ENCODE results near the gene MACROH2A1.
"Not testable (repeated sequence)": the region's sequence is repeated elsewhere in the genome, so short reads cannot be mapped to it uniquely, and the experiment has no call there.

The MACROH2A1 gene

DNA sequence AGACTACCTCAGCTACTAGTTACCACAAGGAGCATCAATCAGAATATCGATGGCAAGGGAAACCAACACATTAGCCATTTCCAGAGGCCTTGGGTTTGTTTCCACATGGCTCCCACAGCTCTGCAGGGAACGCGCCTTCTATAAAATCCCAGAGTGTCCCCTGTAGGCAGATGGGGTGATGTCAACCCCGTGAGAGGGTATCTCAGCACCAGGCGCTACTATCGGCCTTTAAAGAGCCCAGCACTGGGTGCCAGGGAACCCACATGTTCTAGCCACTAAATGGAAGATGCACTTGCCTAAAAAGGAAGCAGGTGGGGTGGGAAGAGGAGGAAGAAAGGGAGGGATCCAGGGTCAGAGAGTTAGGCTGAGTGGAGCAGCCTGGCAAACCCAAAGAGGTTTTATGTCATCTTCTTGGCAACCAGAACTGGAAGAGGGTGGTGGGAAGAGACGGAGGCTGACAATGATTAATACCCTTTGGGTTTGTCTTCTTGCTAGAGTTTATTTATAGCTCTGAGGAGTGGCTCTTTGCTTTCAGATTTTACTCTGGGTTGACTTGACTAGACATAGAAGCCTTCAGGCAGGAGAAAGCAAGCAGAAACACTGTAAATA, 19.9 kb downstream of the MACROH2A1 start:
- DNase-seq (ENCODE audit: low read depth, low spot score) = no peak

DNA sequence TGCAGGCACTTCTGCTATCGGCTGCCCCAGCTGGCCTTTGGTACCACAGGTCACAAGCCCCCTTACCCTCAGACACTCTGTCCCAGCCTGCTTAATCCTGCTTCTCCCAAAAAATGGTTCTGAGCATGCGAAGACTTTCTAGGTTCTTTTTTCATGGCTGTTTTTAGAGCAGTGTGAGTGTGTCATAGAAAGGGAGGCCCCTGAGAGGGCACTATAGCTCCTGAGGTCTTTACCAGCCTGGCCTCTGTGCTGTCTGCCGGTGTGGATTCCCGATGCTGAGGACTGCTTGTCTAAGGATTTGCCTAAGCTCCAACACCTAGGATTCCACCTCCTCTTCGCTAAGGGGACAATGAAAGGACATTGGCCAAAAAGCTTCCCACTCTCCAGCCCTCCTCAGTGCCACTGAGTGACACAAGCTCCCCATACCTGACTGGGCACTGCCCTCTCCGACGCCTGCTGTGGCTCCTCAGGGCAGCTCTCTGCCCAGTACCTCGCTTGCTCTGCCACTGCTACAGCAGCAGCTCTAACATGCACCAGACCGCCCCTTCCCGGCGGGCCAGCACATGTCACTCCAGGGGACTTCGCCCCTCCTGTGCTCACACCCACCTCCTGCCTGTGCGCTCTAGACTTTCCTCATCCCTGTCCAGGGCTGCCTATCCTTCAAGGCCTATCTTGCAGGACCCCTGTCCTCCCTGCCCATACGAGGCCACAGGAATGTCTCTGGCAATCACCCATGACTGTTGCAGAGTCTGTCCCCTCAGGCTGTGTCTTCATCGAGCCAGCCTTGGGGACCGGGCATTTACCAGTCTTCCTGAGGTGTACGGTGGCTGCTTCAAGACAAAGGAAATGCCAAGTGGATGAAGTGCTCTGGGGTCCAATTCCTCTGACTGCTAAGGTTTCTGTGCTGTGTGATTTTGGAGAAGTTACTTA, 21.0 kb downstream of the MACROH2A1 start:
- DNase-seq (ENCODE audit: low read depth, low spot score) = no peak

DNA sequence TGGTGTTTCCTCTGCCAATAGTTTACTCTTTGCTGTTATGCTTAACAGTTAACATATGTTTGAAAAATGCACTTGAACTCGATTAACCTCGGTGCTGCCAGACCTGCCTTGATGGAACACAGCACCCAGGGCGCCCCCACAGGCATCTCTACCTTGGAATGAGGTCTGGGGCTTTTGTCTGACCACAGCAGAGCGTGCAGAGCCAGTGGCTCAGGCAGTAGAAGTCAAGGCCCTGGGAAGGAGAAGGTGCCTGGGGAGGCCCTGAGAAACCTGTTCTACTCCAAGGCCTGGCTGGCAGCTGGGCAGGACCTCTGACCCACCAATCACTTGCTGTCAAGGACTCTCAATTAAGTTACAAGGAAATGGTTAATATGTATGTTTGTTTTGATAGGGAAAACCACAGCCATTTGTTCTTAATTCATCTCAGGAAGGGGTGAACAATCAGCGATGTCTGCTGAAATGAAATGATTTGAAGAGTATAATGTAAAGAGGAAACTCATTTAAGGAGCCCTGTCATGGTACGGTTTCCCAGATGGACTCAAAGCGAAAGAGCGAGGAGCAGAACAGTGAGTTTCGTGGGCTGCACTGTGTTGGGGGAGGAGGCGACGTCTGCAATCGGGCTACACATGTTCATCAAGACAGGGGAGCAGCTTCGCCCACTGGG, 21.9 kb downstream of the MACROH2A1 start:
- DNase-seq (ENCODE audit: low read depth, low spot score) = no peak

DNA sequence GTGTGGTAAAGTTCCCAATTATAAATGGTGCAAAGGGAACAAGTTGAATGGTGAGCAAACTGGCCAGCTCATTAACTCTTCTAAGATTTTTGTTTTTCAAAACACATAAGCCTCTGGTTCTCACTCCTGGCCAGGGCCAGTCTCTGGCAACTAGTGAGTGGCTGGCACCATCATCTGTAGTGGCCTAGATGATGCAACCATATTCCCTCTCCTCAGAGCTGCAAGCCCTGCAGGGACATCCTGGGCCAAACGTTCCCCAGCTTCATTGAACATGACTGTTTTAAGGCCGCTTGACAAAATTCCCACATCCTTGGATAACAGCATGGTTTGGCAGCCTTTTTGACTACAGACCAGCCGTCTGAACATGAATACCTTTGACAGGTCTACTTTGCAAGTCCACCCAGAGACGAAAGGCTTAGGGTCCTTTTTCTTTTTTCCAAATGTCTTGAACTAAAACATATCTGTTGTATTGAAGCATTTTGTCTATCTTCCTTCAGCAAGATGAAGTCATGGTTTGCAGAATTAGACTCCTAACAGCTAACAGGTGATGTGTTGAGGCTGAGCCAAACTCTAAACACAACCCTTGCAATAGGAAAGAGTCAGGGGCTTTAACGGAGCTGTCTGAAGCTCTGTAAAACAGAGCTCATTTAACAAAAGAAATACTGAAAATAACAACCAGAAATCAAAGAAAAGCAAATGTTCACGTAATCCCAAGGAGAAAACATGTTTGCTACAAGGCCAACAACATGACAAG, 23.8 kb downstream of the MACROH2A1 start:
- DNase-seq (ENCODE audit: low read depth, low spot score) = no peak

DNA sequence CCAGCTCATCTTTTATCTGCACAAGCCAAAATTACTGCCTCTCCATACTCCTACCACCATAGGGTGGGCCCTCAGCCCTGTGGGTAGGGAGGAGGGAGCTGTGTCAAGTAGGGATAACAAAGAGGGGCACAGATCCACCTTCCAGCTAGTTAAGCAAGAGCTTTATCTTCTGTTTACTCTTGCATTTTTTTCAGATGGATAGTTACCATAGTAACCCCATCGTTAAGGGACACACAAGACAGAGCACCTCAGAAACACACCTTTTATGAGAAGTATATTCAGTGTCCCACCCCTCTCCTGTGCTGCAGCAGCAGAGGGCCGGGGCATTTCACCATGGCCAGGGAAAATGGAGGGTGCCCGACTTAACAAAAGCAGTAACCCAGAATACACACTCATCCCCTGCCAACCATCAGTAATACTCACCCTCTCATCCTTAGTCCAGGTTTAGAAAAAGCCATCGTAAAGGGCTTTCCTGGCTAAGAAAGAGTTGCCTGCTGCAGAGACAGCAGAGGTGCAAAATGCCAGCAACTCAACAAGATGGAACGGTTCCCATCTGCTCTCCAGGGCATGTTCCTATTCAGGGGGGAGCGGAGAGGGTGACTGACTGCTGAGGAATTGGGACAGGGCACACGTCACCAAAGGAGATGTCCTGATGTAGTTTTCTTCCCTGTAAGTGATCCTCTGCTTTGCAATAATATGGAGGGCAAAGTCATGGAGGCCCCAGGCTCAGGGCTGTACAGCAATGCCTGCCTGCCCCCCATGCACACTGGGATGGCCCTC, 25.1 kb downstream of the MACROH2A1 start:
- no peak for DNase-seq (ENCODE audit: low read depth, low spot score)

DNA sequence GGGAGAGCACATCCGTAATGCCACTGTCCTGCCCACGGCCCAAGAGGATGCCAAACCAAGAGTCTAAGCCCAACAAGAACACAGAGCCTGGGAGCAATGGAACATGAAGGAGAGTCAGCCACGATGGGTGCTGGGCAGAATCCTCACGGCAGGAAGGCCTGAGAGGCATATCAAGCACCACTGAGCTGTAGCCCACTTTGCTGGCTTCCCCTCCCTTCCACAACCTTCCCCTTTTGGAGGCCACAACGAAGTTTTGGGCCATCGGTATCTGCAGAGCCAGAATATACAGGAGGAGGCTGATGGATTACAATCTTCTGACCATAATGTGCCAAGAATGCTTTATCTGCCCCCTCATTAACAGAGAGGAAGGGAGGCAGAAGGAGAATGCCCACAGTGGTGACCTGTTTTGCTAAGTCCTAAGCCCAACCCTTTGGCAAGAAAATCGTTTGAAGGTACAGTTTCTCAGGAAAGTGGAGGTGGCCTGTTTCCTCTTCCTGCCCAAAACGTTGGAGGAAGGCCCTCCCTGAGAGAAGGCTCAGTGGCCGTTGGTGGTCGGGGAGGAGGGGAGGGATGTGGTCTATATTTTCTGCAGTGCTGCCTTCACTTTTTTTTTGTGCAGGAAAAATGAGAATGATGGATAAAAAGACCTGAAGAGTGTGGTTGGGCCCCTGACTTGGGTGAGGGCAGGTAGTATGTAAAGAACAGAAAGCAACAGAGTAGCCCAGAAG, 26.2 kb downstream of the MACROH2A1 start:
- DNase-seq (ENCODE audit: low read depth, low spot score) = no peak

DNA sequence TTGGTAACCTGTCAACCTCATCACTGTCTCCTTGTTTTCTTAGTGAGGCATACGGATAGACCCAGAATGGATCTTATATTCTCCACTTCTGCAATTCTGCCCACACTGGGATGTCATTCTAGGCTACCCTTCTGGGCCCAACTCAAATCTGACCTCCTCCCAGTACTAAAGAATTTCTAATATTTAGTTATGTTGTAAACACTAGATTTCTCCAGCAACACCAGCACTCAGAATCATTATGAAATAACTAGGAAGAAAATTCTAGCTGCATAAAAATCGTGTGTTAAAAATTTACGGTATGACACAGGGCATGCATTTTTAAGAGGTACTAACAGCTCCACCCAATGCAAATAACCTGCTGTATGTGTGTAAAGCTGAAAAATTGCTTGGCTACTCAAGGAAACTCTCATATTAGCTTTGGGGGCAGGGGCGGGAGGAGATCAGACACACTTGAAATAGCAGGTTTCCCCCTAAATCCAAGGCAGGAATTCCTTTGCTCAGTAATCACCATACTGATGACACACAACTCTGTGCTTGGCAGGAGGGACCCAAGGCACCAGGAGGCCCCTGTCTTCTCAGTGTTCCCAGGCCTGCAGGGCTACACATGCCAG, 27.3 kb downstream of the MACROH2A1 start:
- no peak for DNase-seq (ENCODE audit: low read depth, low spot score)

DNA sequence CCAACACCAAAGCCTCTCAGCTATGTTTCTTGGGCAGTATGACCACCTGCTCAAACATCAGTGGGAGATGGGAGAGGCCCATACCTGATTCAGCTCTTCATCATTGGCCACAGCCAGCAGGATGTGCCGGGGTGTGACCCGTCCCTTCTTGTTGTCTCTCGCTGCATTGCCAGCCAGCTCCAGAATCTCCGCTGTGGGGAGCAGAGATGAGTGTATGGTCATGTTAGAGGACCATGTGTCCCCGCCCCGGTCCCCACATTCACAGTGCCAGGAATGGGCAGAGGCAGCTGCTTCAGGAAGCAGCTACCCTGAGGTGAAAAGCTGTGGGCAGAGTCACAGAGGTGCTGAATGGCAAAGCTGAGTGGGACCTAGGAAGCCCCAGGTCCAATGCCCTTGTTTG, 29.1 kb downstream of the MACROH2A1 start:
- no peak for DNase-seq (ENCODE audit: low read depth, low spot score)

DNA sequence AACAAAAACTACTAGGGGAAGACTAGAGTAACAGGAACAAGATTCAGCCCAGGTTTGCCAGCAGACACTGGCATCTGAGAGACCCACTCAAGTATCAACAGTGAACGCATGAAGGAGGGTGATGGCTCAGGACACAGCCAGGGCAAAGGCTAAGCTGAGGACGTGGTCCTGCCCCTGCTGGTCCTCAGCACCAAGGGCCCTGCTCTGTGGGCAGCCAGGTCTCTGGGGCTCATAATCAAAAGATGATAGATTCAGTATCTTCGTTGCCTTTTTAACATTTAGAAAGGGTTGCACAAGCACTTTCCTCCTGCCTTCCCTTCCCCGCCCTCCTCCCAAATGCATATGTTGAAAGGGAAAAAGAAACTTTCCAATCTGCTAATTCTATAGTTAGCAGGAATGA, 31.5 kb downstream of the MACROH2A1 start:
- DNase-seq (ENCODE audit: low read depth, low spot score) = no peak

DNA sequence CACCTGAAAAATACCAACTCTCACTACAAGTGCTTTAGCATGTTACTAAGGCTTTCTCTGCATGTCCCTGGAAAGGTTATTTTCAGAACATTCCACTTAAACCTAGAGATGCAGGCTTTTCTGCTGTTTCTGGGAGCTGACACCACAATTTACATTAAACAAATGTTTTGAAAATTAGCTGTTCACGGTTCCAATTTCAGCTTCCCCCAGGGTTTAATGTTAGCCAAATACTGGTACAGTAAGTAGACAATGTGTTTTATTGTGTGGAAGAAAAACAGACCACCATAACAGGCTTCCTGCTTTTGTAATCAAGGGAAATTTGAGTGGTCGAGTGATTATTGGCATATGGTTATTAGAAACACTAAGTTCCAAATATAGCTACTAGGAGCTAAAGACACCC, 32.0 kb downstream of the MACROH2A1 start:
- DNase-seq (ENCODE audit: low read depth, low spot score) = no peak

DNA sequence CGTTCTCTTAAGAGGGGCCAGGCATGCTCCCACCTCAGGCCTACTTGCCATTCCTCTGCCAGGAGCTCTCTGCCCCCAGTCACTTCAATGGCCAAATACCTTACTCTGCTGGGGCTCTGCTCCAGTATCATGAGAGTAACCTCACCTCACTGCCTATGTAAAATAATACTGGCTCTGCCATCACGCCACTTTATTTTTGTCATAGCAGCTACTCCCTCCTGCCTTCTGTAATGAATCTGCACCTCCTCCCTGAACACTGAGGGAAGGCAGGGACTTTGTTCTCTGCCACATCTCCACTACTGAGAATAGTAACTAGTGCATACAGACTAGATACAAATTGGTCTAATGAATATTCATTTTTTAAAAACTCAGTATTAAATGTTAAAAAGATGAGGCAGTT, 33.8 kb downstream of the MACROH2A1 start:
- no peak for DNase-seq (ENCODE audit: low read depth, low spot score)

DNA sequence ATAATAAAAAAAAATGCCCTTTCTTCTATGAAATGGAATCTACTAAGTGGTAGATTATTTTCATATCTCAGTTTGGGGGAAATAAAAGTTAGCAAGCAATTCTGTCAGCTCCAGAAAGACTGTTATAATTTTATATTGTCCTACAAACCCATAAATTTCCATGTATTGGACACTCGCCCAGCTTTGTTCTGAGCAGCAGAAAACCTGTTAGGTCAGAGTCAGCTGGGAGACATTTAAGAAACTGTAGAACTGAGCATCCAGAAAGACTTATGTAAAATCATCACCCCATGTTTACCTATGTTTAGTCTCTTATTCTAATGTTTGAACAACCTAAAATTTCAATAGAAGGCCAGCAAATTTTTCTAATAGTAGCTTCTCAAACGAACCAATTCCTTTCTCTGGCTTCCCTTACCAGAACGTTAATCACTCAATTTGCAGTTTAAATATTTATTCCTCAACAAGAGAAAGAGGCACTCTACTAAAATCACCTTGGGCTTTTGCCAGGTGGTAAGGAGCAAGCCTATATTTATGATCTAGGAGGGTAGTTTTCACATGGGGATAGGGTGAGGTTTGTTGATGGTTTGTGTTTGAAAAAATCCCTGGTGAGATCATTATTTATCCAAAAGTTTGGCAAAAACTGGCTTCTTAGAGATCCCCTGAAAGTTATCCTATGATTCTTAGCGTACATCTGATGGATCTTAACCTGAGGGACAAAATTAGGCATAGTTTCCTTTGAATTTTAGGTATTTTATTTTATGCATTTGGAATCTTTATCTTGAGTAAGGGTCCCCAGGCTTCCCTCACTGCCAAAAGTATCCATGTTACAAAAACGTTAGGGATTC, 34.4 kb downstream of the MACROH2A1 start:
- DNase-seq (ENCODE audit: low read depth, low spot score) = no peak

DNA sequence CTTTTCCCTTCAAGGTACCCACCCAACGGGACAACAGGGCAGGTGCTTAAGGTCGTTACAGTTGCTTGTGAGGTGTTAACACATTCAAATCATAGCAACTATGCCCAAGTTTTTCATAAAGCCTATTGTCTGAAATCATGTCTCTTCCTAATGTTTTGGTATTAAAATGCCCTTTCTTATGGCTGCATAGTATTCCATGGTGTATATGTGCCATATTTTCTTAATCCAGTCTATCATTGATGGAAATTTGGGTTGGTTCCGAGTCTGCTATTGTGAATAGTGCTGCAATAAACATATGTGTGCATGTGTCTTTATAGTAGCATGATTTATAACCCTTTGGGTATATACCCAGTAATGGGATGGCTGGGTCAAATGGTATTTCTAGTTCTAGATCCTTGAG, 35.7 kb downstream of the MACROH2A1 start:
- not testable (repeated sequence) for DNase-seq (ENCODE audit: low read depth, low spot score)

DNA sequence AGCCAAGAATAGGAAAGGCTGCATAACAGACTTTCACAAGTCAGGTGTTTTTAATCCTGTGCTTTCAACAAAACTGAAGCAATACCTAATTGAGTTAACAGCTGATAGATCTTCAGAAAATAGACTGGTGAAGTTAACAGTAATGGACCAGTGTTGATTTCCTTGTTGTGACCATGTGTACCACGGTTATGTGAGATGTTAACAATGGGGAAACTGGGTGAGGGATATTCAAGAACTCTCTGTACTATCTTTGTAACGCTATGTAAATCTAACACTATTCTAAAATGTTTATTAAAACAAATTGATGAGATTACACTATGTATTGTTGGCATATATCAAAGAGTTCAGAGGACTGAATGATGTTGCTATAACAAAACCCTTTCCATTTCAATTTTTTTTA, 36.9 kb downstream of the MACROH2A1 start:
- no peak for DNase-seq (ENCODE audit: low read depth, low spot score)

DNA sequence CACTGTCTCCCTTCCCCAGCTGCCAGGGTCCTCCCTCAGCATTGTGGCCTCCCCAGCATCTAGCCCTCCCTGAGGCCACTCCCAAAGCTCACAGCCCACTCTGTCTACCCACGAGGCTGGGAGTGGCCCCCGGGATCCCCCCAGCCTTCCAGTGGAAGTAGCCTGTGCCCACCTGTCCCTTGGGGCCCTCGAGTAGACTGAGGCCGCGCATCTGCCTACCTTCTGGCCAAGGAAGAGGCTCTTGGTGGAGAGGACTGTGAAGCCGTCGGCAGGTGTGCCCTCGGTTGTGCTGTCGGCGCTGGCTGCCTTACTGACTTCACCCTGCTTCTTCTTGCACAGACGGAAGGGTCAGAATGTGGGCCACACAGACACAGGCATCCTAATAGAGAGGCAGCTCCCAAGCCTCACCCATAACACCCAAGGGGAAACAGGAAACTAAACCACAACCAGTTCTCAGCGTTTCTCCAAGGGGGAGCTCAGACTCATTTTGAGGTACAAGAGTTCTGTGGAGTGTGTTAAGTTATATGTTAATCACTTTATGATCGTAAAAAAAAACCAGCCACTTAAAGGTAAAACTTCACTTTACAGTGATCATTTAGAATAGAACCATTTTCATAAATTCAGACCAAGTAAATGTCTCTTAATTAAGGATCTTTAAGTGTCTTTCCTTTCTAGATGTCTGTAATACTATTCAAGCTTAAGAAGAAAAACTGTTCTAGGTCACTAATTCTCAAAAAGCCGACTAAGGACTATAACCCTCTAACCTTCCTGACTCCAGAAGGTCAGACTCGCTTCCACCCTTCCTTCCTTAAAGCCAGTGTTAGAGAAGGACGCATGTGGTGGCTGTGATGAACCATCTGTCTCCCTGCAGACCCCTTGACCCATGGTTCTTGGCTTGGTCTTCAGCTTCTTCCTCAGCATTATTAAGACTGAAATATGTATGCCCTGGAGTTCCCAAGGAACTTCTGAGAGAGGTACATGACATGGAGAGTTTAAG, 38.5 kb downstream of the MACROH2A1 start:
- DNase-seq (ENCODE audit: low read depth, low spot score) = no peak

DNA sequence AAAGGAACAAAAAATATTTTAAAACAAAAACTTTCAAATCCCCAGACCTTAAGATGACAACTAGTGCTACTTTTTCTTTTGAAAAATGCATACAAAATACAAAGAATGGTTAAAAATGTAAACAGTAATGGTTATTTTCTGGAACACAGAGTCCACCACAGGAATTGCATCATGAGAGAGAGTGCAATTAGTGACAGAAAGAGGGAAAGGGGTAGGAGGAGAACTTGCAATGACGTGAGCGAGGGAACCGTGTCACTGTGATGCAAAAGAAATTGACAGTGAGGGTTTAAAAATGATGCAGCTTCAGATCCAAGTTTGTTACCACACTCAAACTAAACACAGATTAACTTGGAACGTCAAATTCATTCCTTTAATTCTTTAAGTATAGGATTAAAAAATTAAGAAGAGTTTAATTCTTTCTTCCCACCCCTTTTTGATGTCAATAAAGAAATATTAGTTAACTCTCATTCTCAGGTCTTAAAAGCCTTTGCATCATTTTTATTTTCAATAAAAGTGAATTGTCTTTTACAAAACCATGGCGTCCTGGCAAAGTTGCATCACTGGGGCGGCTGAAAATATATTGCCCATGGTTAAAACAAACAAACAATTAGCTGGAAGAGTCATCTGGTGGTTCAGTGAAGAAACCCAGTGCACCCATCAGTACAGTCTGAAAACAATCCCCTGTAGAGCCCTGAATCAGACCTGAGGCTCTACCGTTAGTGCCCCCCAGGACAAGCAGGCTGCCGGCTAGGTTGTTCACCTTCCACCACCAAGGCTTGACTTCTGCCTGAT, 39.5 kb downstream of the MACROH2A1 start:
- DNase-seq (ENCODE audit: low read depth, low spot score) = no peak

DNA sequence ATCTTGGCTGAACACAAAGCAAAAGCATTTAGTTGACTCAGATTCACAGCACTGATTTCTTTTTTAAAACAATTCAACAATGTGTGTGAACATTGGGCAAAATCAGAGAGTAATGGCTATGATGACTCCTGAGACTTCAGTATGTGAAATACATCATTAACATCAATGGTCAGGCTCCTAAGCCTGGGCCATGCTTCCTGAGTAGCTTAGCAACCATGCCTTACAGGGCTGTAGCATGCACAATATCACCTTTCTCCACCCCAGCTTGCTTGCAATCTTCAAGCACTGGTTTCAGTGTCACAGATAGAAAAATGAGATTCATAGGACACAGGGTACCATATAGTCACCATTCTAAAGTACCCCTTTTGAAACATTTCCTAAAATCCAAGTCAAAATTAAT, 41.3 kb downstream of the MACROH2A1 start:
- DNase-seq (ENCODE audit: low read depth, low spot score) = no peak

Data from ELF-1 (cell line).